AG09319 (cell line): ENCODE measurements around the gene PADI6.
"Not testable (repeated sequence)": the region's sequence is repeated elsewhere in the genome, so short reads cannot be mapped to it uniquely, and the experiment has no call there.

ENCODE experiments used
- DNase-seq: peaks from one replicate; pipeline ENCODE4 v3.0.0-alpha.2; 2010; ENCODE audit warnings: low read depth; ENCODE audit errors: extremely low read depth
- TF ChIP-seq, protein P1 (sequence below): IDR thresholded peaks from 2 replicates; pipeline ENCODE4 v1.5.1; 2011; ENCODE audit warnings: low read depth, mild to moderate bottlenecking, inconsistent platforms, low read length, moderate library complexity

The PADI6 gene

DNA sequence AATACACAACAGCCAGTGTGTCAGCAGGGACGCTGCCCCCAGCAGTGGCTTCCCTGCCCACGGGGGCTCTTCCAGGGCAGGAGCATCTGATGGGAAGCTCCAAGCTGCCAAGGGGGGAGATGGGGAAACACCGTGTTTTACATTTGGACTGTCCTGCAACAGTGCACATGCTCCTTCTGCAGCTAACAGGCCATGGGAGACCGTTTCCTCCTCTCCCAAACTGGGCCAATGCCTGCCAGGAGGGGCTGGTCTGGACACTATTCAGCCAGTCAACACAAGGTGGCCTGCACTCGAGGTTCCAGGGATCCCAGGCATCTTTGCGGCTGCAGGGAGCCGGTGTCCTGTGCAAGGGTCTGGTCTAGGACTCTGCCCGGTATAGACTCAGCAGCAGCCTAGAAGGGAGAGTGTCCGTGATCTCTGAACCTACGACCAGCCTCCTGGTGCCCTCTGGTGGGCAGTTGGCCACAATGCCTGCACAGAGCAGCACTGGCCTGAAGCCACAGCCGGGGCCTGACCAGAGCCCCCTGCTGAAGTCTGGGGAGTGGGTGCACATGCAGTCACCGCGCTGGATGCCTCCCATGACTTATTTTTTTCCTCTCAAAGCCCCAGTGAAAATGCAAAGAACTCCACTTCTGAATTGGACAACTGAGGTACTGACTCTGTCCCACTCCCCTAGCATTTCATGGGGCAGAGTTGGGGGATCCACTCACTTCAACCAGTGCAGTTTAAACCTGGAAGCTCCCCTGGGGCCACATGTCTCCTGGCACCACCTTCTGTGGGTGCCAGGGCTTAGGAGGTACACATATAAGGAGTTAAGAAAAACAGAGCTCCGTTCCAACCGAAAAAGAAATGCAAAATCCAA lies 34.1 kb downstream of the PADI6 start:
- DNase-seq, result peak; percentile 14
- TF ChIP-seq, protein P1, sequence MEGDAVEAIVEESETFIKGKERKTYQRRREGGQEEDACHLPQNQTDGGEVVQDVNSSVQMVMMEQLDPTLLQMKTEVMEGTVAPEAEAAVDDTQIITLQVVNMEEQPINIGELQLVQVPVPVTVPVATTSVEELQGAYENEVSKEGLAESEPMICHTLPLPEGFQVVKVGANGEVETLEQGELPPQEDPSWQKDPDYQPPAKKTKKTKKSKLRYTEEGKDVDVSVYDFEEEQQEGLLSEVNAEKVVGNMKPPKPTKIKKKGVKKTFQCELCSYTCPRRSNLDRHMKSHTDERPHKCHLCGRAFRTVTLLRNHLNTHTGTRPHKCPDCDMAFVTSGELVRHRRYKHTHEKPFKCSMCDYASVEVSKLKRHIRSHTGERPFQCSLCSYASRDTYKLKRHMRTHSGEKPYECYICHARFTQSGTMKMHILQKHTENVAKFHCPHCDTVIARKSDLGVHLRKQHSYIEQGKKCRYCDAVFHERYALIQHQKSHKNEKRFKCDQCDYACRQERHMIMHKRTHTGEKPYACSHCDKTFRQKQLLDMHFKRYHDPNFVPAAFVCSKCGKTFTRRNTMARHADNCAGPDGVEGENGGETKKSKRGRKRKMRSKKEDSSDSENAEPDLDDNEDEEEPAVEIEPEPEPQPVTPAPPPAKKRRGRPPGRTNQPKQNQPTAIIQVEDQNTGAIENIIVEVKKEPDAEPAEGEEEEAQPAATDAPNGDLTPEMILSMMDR, result peak; percentile 84

DNA sequence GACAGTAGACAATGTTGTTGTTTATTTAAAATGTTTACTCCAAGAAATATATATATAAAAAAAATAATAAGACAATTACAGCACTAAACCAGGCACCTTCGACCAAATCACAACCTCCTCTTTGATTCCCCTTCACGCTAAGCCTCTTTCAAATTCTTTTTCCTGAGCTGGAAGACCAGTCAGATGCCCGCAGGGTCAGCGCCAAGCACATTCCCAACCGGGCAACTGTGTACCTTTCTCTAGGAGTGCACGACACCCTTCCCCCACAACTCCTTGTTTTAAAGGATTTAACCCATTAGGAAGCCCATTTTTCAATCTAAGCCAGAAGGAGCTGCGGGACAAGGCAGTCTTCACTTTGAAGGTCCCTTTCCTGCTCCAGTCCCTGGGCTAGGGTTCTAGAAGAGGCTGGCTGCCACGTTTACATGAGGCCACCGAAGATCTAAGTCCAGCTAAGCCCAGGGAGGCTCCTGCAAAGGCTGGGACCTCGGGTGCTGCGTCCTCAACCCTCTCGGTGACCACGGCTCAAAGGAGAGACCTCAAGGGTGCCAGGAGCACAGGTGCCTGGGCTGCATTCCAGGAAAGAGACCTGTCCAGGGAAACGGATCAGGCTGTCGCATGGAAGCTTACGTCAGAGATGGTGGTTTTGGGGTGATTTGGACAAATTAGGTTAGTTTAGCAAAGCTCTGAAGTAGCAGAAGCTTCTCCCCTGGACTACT lies 34.9 kb downstream of the PADI6 start:
- DNase-seq, result not testable (repeated sequence)

DNA sequence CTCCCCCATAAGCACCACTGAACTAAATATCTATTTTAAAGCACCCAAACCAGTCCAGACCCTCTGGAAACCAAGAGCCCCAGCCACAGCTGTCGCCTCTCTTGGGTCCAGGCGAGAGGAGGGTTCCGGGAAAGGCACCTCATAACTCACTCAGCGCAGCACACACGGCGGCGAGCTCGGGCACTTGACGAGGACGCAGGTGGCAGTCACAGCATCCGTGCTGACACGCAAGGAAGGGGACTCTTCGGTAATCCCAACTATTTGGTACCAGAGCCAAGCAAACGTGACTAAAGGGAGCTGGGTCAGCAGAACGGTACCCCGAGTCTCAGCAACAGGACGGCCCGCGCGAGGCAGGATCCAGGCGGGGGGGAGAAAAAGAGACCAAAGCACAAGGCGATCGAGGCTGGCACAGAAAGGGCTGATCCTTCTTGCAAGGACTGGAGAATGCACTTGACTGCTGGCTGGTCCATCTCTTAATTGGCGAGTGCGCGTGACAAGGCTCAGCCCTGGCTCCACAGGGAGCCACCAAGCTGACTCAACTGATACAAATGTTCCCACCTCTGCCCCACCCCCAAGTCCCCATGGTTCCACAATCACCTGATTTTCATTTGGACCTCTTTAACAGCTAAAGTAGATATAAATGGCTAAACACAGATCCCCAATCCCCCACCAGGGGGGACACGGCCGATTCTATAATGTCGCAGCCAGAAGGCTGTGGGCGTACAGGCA lies 36.0 kb downstream of the PADI6 start:
- not testable (repeated sequence) for DNase-seq

DNA sequence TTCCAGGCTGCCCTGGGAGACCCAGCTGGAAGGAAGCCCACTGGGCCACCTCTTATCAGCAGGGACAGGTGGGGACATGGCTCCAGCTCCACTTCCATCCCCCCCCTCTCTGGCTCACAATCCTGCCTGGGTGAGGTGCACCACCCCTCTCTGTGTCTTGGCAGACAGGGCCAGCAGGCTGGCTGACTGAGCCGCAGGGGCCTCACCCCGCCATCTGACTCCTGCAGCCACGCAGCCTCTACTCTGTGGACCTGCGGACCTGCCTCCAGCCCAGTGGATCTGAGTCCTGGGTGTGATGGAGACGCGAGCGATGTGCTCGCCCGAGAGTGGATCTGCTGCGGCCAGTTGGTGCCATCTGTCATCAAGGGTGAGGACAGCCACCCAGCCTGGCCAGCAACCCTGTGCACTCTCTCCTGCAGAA lies 37.4 kb downstream of the PADI6 start:
- DNase-seq, result no peak
- TF ChIP-seq, protein P1, result no peak

DNA sequence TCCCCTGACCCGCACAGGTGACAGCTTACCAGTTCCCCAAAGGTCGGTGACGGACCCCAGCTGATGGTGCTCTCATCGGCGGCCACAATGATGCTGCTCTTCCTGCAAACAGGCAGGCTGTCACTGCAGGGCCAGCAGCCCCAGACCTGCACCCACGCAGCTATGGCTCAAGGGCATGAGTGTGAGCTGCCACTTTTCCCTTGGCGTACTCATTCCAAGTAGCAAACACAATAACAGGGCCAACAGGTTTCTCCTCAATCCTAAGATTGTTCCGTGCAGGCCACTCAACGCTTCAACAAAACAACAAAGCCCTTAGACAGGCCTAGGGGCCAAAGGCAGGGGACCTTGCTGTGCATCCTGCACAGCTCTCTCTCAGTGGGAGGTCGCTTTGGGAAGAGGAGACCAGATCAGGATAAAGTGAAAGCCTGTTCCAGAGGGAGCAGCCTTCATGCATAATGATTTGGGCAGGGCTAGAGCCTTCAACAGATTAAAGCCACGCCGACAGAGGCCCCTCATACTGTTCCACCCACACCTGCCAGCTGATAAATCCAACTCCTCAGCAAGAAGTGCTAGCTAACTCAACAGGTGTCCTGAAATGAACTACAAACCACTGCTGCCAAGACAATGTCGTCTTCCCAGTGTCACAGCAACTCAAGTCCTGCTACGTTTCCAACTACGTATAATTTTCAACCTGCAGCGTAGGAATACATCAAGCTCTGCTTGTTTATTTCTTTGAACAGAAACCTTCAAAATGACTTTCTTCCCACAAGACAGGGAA lies 40.3 kb downstream of the PADI6 start:
- TF ChIP-seq, protein P1, result no peak
- DNase-seq, result no peak

DNA sequence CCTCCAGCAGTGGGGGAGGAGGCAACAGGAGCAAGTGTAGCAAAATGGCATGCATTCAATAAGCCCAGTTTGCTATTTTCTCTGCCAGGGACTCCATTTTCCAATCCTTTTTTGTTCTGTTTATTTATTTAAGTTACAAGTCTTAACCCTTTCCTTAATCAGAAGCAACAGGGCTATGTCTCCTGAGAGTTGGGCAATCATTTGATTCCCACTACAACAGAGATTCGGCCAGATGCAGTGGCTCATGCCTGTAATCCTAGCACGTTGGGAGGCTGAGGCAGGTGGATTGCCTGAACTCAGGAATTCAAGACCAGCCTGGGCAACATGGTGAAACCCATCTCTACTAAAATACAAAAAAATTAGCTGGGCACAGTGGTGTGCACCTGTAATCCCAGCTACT lies 42.0 kb downstream of the PADI6 start:
- TF ChIP-seq, protein P1, result no peak
- no peak for DNase-seq

DNA sequence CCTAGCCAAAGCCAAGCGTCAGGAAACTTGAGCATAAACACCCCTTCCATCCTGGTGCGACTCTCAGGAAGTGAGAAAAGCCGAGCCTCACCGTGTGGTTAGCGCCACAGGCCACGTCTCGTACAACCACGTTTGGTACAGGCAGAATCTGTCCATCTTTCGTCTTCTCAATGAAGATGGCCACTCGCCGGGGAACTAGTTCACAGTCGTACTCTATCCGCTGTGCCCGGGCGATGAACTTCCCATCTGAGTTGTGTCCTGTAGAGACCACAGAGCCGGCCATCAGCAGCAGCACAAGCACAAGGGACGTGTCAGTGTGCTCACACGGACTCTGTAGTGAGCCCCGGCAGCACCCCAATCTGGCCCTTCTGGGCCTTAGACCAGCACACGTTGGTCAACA lies 44.4 kb downstream of the PADI6 start:
- DNase-seq, result no peak
- TF ChIP-seq, protein P1, result no peak
